Posterior cingulate gyrus (tissue), 11 donors: ENCODE measurements around the gene GGA2.
"Not testable (repeated sequence)": the region's sequence is repeated elsewhere in the genome, so short reads cannot be mapped to it uniquely, and the experiment has no call there.

Experiments used
- DNase-seq, 10 donors: peaks; one replicate each; pipeline versions ENCODE4 v3.0.0 to v3.0.0-alpha.2; 2020 to 2021; ENCODE audit warnings: mixed read lengths in 3 of 10
- intact Hi-C: fragments of 100-400 bp; cut with DNase I; formaldehyde crosslinking; loops from one replicate; pipeline ENCODE4 v1.15.1; 2023

The GGA2 gene

GRCh38 chr16:23510164-23510914 lies at the start of gene GGA2:
Gene GGA2, minus strand, starts transcription at chr16:23510494. Its CDS starts 83 bp downstream, at chr16:23510411.
- peak; percentile 67 to 96 (median 81) for DNase-seq
- intact Hi-C loops = no loop called here

GRCh38 chr16:23557779-23558702 lies 47.7 kb upstream of the GGA2 start:
- intact Hi-C loops = loop anchor here (1.0 to 2.0 kb wide), 3 partner anchors 39 to 105 kb away; partner anchors contain the start of genes COG7, DCTN5, NDUFAB1 and PALB2
- DNase-seq = peak in 4 of 10 donors; percentile 9 to 84 (median 17)

GRCh38 chr16:23556881-23557778 lies 46.8 kb upstream of the GGA2 start, which contains the start of the genes EARS2 and UBFD1:
Gene EARS2, minus strand, starts transcription at chr16:23557350. Its CDS starts 7 bp downstream, at chr16:23557343.
Gene UBFD1, plus strand, starts transcription at chr16:23557727. Its CDS starts 16 bp downstream, at chr16:23557743.
- intact Hi-C loops = loop anchor here (1.0 kb wide), 2 partner anchors 84 to 104 kb away; partner anchors contain the start of genes COG7, DCTN5 and PALB2
- DNase-seq = peak; percentile 94 to 99 (median 96)

GRCh38 chr16:23554536-23554935 lies 44.2 kb upstream of the GGA2 start:
- intact Hi-C loops = no loop called here
- no peak for DNase-seq

GRCh38 chr16:23552161-23552560 lies 41.9 kb upstream of the GGA2 start:
- peak in 1 of 10 donors; percentile 53 for DNase-seq
- intact Hi-C loops = no loop called here

- intact Hi-C loops = no loop called here
- no peak for DNase-seq
Measured at GRCh38 chr16:23549938-23550337, 39.6 kb upstream of the GGA2 start.

- intact Hi-C loops = no loop called here
- peak in 1 of 10 donors; percentile 43 for DNase-seq
Measured at GRCh38 chr16:23544436-23544835, 34.1 kb upstream of the GGA2 start.

- DNase-seq, intact Hi-C loops: not testable (repeated sequence)
Measured at GRCh38 chr16:23540817-23541178, 30.5 kb upstream of the GGA2 start.

- intact Hi-C loops = no loop called here
- DNase-seq = no peak
Measured at GRCh38 chr16:23539984-23540816, 29.9 kb upstream of the GGA2 start.

- DNase-seq = no peak
- intact Hi-C loops = no loop called here
Measured at GRCh38 chr16:23538919-23539278, 28.6 kb upstream of the GGA2 start.

- intact Hi-C loops = no loop called here
- no peak for DNase-seq
Measured at GRCh38 chr16:23537390-23537789, 27.1 kb upstream of the GGA2 start.

- intact Hi-C loops = no loop called here
- DNase-seq = no peak
Measured at GRCh38 chr16:23535901-23536300, 25.6 kb upstream of the GGA2 start.

- DNase-seq = no peak
- intact Hi-C loops = no loop called here
Measured at GRCh38 chr16:23534868-23535860, 24.9 kb upstream of the GGA2 start.

GRCh38 chr16:23532448-23532847 lies 22.2 kb upstream of the GGA2 start:
- intact Hi-C loops = no loop called here
- no peak for DNase-seq

GRCh38 chr16:23530062-23530461 lies 19.8 kb upstream of the GGA2 start:
- DNase-seq = no peak
- intact Hi-C loops = no loop called here

GRCh38 chr16:23528644-23529310 lies 18.5 kb upstream of the GGA2 start:
- intact Hi-C loops = no loop called here

GRCh38 chr16:23527961-23528643 lies 17.8 kb upstream of the GGA2 start:
- intact Hi-C loops = no loop called here
- peak in 1 of 10 donors; percentile 42 for DNase-seq

More at GRCh38 chr16:23528644-23529310, 18.5 kb upstream of the GGA2 start:
- no peak for DNase-seq
